HepG2 (cell line): ENCODE results near the gene MOG. TPM values are rescaled to one million over a fixed set of nuclear protein-coding genes. Genes with fewer than 3 reads are reported as not detected.

Experiments used
- ATAC-seq: fragments of 200-7000 bp; cut with Tn5 transposase; 3 replicates; pipeline ENCODE4 v1.9.1; 2020; ENCODE audit warnings: mild to moderate bottlenecking, moderate library complexity
- Bru-seq: library from RNA; stranded (reverse); fragments of 400-500 nt; gene quantifications from one replicate; lab custom pipeline; 2021; lab: Mats Ljungman, UMichigan
- BruChase-seq, 2 experiments: library from RNA; stranded (reverse); fragments of 400-500 nt; gene quantifications; one replicate each; lab custom pipeline; 2021; lab: Mats Ljungman, UMichigan
- BruUV-seq: library from RNA; stranded (reverse); fragments of 400-500 nt; replicated peaks from 2 replicates; lab custom pipeline; 2021; lab: Mats Ljungman, UMichigan
- CTCF ChIA-PET: fragments of 300-600 bp; formaldehyde crosslinking; extraction: SDS; loops from one replicate; lab custom pipeline; 2021; ENCODE audit warnings: low total read pairs, inconsistent platforms, low intra/inter-chr PET ratio; lab: Yijun Ruan, JAX
- POLR2A ChIA-PET: fragments of 350-600 bp; sonication (Branson Sonifier 250); formaldehyde crosslinking; loops from one replicate; lab custom pipeline; 2020; ENCODE audit warnings: antibody characterized with exemption, inconsistent platforms; lab: Yijun Ruan, JAX
- DNase-seq: peaks from one replicate; pipeline ENCODE4 v3.0.0-alpha.2; 2015; ENCODE audit warnings: low spot score
- FAIRE-seq: peaks from 3 replicates; lab custom pipeline; 2011; peaks lifted over from hg19 to GRCh38; lab: Jason Lieb, UNC
- H2AFZ ChIP-seq: one replicate; pipeline ENCODE4 v1.6.1; 2011; ENCODE audit warnings: low read length, inconsistent platforms
- H3K27ac ChIP-seq: fragments of 300-600 bp; 3 replicates; pipeline ENCODE4 v1.8.0; 2011; ENCODE audit warnings: mixed run types, mild to moderate bottlenecking, mixed read lengths, low read length, inconsistent platforms; ENCODE audit not compliant: insufficient read depth; ENCODE audit errors: extremely low read length
- H3K27me3 ChIP-seq, 2 experiments: fragments of 200-600 bp in 1 of 2; 2 replicates in 1 of 2; 3 replicates in 1 of 2; pipeline versions ENCODE4 v1.6.0 to v1.8.0; 2011; ENCODE audit warnings: low read length in 2 of 2, mild to moderate bottlenecking in 2 of 2, moderate library complexity in 2 of 2, inconsistent platforms in 1 of 2; ENCODE audit not compliant: insufficient read depth in 2 of 2, control insufficient read depth in 1 of 2
- H3K36me3 ChIP-seq, 2 experiments: fragments of 200-600 bp in 1 of 2; replicated peaks in 1 of 2; 2 replicates in 1 of 2; 3 replicates in 1 of 2; pipeline versions ENCODE4 v1.5.1 to v1.8.0; 2011; ENCODE audit warnings: low read length in 2 of 2, inconsistent platforms in 1 of 2; ENCODE audit not compliant: insufficient read depth in 2 of 2, control insufficient read depth in 1 of 2
- H3K4me1 ChIP-seq: 2 replicates; pipeline ENCODE4 v1.5.1; 2012; ENCODE audit warnings: low read length, inconsistent platforms; ENCODE audit not compliant: insufficient read depth
- H3K4me2 ChIP-seq: 2 replicates; pipeline ENCODE4 v1.6.0; 2011; ENCODE audit warnings: low read depth, low read length, inconsistent platforms
- H3K4me3 ChIP-seq, 3 experiments: fragments of 200-600 bp in 1 of 3; sonication (generic), shearing (Covaris generic) in 1 of 3; replicated peaks in 1 of 3; 2 replicates each; pipeline ENCODE4 v1.5.1; 2011 to 2016; ENCODE audit warnings: low read length in 3 of 3, inconsistent platforms in 2 of 3, low read depth in 2 of 3, mild to moderate bottlenecking in 2 of 3, control low read depth in 1 of 3, mixed read lengths in 1 of 3; ENCODE audit not compliant: insufficient read depth in 1 of 3
- H3K79me2 ChIP-seq: one replicate; pipeline ENCODE4 v1.6.1; 2011; ENCODE audit warnings: low read length, inconsistent platforms; ENCODE audit not compliant: insufficient read depth
- H3K9ac ChIP-seq: 2 replicates; pipeline ENCODE4 v1.6.0; 2011; ENCODE audit warnings: mild to moderate bottlenecking, low read depth, low read length, inconsistent platforms; ENCODE audit not compliant: insufficient read depth
- H3K9me3 ChIP-seq: 2 replicates; pipeline ENCODE4 v1.5.1; 2012; ENCODE audit warnings: mild to moderate bottlenecking, low read length
- H4K20me1 ChIP-seq: 2 replicates; pipeline ENCODE4 v1.6.0; 2011; ENCODE audit warnings: inconsistent platforms, mild to moderate bottlenecking, low read length, moderate library complexity; ENCODE audit not compliant: insufficient read depth
- EED ChIP-seq: sonication (generic); formaldehyde crosslinking; IDR thresholded peaks from 2 replicates; pipeline ENCODE4 v1.5.0; 2020; ENCODE audit warnings: mild to moderate bottlenecking, missing genetic modification reagents
- ELF4 ChIP-seq: sonication (generic); formaldehyde crosslinking; IDR thresholded peaks from 2 replicates; pipeline ENCODE4 v1.5.0; 2020; ENCODE audit warnings: missing genetic modification reagents, mild to moderate bottlenecking, moderate library complexity, borderline replicate concordance
- FOXK2 ChIP-seq: fragments of 450-650 bp; IDR thresholded peaks from 2 replicates; pipeline ENCODE4 v1.6.1; 2016
- NFIB ChIP-seq: sonication (generic); formaldehyde crosslinking; IDR thresholded peaks from 2 replicates; pipeline ENCODE4 v1.9.0; 2021; ENCODE audit warnings: missing genetic modification reagents, mild to moderate bottlenecking, borderline replicate concordance
- SALL2 ChIP-seq: sonication (generic); formaldehyde crosslinking; IDR thresholded peaks from 2 replicates; pipeline ENCODE4 v1.8.1; 2023; ENCODE audit warnings: mild to moderate bottlenecking, missing genetic modification reagents, inconsistent platforms
- SRF ChIP-seq: IDR thresholded peaks from 2 replicates; pipeline ENCODE4 v1.6.1; 2011; ENCODE audit warnings: mild to moderate bottlenecking, low read depth, low read length, moderate library complexity
- TCF12 ChIP-seq, 2 experiments: fragments of 450-650 bp in 1 of 2; sonication (generic) in 1 of 2; formaldehyde crosslinking in 1 of 2; IDR thresholded peaks; 2 replicates each; pipeline versions ENCODE4 v1.6.1 to v1.8.0; 2017 to 2022; ENCODE audit warnings: antibody characterized with exemption in 1 of 2, mild to moderate bottlenecking in 1 of 2, missing genetic modification reagents in 1 of 2, moderate library complexity in 1 of 2
- ZFP82 ChIP-seq: sonication (generic); formaldehyde crosslinking; IDR thresholded peaks from 2 replicates; pipeline ENCODE4 v1.5.1; 2020; ENCODE audit warnings: mild to moderate bottlenecking, missing genetic modification reagents, borderline replicate concordance
- ZKSCAN8 ChIP-seq: IDR thresholded peaks from 2 replicates; pipeline ENCODE4 v1.6.1; 2016; ENCODE audit warnings: borderline replicate concordance, missing genetic modification reagents, missing compliant biosample characterization
- ZNF225 ChIP-seq: sonication (generic); formaldehyde crosslinking; IDR thresholded peaks from 2 replicates; pipeline ENCODE4 v1.4.0; 2020; ENCODE audit warnings: mild to moderate bottlenecking, missing genetic modification reagents
- ZNF292 ChIP-seq: sonication (generic); formaldehyde crosslinking; IDR thresholded peaks from 2 replicates; pipeline ENCODE4 v1.8.1; 2022; ENCODE audit warnings: mild to moderate bottlenecking, low read depth, missing genetic modification reagents, borderline replicate concordance
- ZNF703 ChIP-seq: sonication (generic); formaldehyde crosslinking; IDR thresholded peaks from 2 replicates; pipeline ENCODE4 v1.5.1; 2020; ENCODE audit warnings: missing genetic modification reagents, mild to moderate bottlenecking, moderate library complexity, borderline replicate concordance
- ZNF740 ChIP-seq: sonication (generic); formaldehyde crosslinking; IDR thresholded peaks from 2 replicates; pipeline ENCODE4 v1.4.0; 2020; ENCODE audit warnings: missing genetic modification reagents
- ZNF768 ChIP-seq: sonication (generic); formaldehyde crosslinking; IDR thresholded peaks from 2 replicates; pipeline ENCODE4 v1.4.0; 2020; ENCODE audit warnings: missing genetic modification reagents
- WGBS: methylation state at CpG from one replicate; pipeline ENCODE4 v1.1.6; 2017; ENCODE audit warnings: low lambda C conversion rate; 5-methylcytosine and 5-hydroxymethylcytosine counted together
- in situ Hi-C: cut with HindIII; loops from 2 replicates; pipeline ENCODE4 v1.10.0; 2017; ENCODE audit warnings: low pct_unique_long_range_greater_than_20kb; ENCODE audit not compliant: extremely low pct_ligation_motif_present
- intact Hi-C: fragments of 100-400 bp; cut with micrococcal nuclease; formaldehyde crosslinking; loops from one replicate; pipeline ENCODE4 v1.10.0; 2022; ENCODE audit not compliant: unreplicated experiment
- long read RNA-seq, 2 experiments: library from RNA in 1 of 2; library from polyadenylated mRNA in 1 of 2; stranded (forward) in 1 of 2; unstranded in 1 of 2; transcript quantifications; one replicate each; pipeline ENCODE4 v2.0.0, GENCODE V29; 2019 to 2022
- polyA minus RNA-seq, 3 experiments: library from RNA; depleted of rRNA, polyadenylated mRNA; stranded (reverse); fragments of >200 nt; gene quantifications; 2 replicates each; pipeline ENCODE4 v1.2.3, GENCODE V29; 2011; ENCODE audit warnings: low replicate concordance in 1 of 3
- polyA plus RNA-seq, 8 experiments: library from polyadenylated mRNA; depleted of rRNA in 3 of 8; stranded (reverse) in 7 of 8; unstranded in 1 of 8; fragments of >200 nt; fragmentation: Illumina TruSeq in 4 of 8; extraction: Trizol in 4 of 8; gene quantifications; 2 replicates each; pipeline versions ENCODE4 v1.2.1 to v1.2.3, GENCODE V29; 2011 to 2016; ENCODE audit warnings: low read depth in 4 of 8, missing spikeins in 1 of 8, mixed read lengths in 1 of 8; ENCODE audit not compliant: insufficient read depth in 1 of 8
- total RNA-seq, 5 experiments: library from RNA; depleted of rRNA; stranded (reverse); fragments of >200 nt; fragmentation: Illumina TruSeq; extraction: Trizol; gene quantifications; 2 replicates each; pipeline ENCODE4 v1.2.3, GENCODE V29; 2016; ENCODE audit warnings: low read depth in 1 of 5
- TF ChIP-seq, protein P1 (sequence below): sonication (generic); formaldehyde crosslinking; IDR thresholded peaks from 2 replicates; pipeline ENCODE4 v1.4.0; 2020; ENCODE audit warnings: missing genetic modification reagents

The MOG gene
- not detected in 2 replicates for total RNA-seq (2016; rRNA removed; fragmentation: Illumina TruSeq; extraction: Trizol)
- total RNA-seq (2016; cell fraction: cytosol; rRNA removed; fragmentation: Illumina TruSeq; extraction: Trizol; ENCODE audit: low read depth): not detected in 2 replicates
- not detected in 2 replicates for total RNA-seq (2016; cell fraction: insoluble cytoplasmic fraction; rRNA removed; fragmentation: Illumina TruSeq; extraction: Trizol)
- not detected in 2 replicates for total RNA-seq (2016; cell fraction: membrane; rRNA removed; fragmentation: Illumina TruSeq; extraction: Trizol)
- total RNA-seq (2016; cell fraction: nucleus; rRNA removed; fragmentation: Illumina TruSeq; extraction: Trizol): not detected in 2 replicates
- not detected in 2 replicates for polyA plus RNA-seq (2011; rRNA removed)
- polyA plus RNA-seq (2011; cell fraction: cytosol; rRNA removed): not detected in 2 replicates
- polyA plus RNA-seq (2011; cell fraction: nucleus; rRNA removed): not detected in 2 replicates
- polyA plus RNA-seq (2012): not detected in 2 replicates
- not detected in 2 replicates for polyA plus RNA-seq (2016; cell fraction: cytosol; fragmentation: Illumina TruSeq; extraction: Trizol; ENCODE audit: low read depth)
- polyA plus RNA-seq (2016; cell fraction: insoluble cytoplasmic fraction; fragmentation: Illumina TruSeq; extraction: Trizol; ENCODE audit: low read depth): not detected in 2 replicates
- polyA plus RNA-seq (2016; cell fraction: membrane; fragmentation: Illumina TruSeq; extraction: Trizol; ENCODE audit: low read depth): not detected in 2 replicates
- polyA plus RNA-seq (2016; cell fraction: nucleus; fragmentation: Illumina TruSeq; extraction: Trizol; ENCODE audit: insufficient read depth, low read depth): not detected in 2 replicates
- polyA minus RNA-seq (2011; rRNA and poly(A)+ RNA removed; ENCODE audit: low replicate concordance): not detected in 2 replicates
- not detected in 2 replicates for polyA minus RNA-seq (2011; cell fraction: cytosol; rRNA and poly(A)+ RNA removed)
- polyA minus RNA-seq (2011; cell fraction: nucleus; rRNA and poly(A)+ RNA removed): not detected in 2 replicates
- Bru-seq, nascent RNA: not detected
- BruChase-seq, experiment 1, labeled RNA remaining after a 6-hour chase: not detected
- not detected for BruChase-seq, experiment 2, labeled RNA remaining after a 2-hour chase
- long read RNA-seq, experiment 1: 0 reads
- long read RNA-seq, experiment 2: 0 reads

GRCh38 chr6:29656798-29657197 is at the start of gene MOG:
TSS of gene MOG (plus strand) at chr6:29657092. CDS start at chr6:29657210, 118 bp downstream.
- 26% methylated on average over 3 of the region's 4 CpGs for WGBS
- Histone ChIP-seq H3K4me1 (no peaks in the 10 kb centered on the region), H3K36me3 (no peaks in the 10 kb centered on the region), H3K27ac (no peak within 1 kb of the TSS), H3K4me2 (no peak within 1 kb of the TSS), H3K9me3 (no peaks in the 10 kb centered on the region), H3K79me2 (no peaks in the 10 kb centered on the region), H2AFZ (no peak within 1 kb of the TSS), H3K4me3 (no peak within 1 kb of the TSS), H4K20me1 (no peaks in the 10 kb centered on the region), H3K9ac (no peak within 1 kb of the TSS), H3K27me3 (peaks cover 0 to 22% of the 10 kb centered on the region in 2 experiments; a peak in 3 of 5 replicates)
- intact Hi-C loops: no loop called here
- ATAC-seq (no peak), FAIRE-seq (no peak), DNase-seq (no peak)
- TF ChIP-seq FOXK2 (no peak), ZNF225 (CRISPR knock-in tag) (no peak), ZNF292 (CRISPR knock-in tag) (no peak), TCF12 (IDR thresholded peaks at IDR 0.05) (no peak), TCF12 (CRISPR knock-in tag; IDR thresholded peaks at IDR 0.05) (no peak), SALL2 (CRISPR knock-in tag) (no peak), ZKSCAN8 (CRISPR knock-in tag) (no peak), ZNF703 (CRISPR knock-in tag) (no peak), ZFP82 (CRISPR knock-in tag) (no peak), NFIB (CRISPR knock-in tag) (no peak), ELF4 (no peak), SRF (no peak), ZNF740 (CRISPR knock-in tag) (no peak), ZNF768 (CRISPR knock-in tag) (no peak), EED (CRISPR knock-in tag) (no peak)
- TF ChIP-seq, protein P1, sequence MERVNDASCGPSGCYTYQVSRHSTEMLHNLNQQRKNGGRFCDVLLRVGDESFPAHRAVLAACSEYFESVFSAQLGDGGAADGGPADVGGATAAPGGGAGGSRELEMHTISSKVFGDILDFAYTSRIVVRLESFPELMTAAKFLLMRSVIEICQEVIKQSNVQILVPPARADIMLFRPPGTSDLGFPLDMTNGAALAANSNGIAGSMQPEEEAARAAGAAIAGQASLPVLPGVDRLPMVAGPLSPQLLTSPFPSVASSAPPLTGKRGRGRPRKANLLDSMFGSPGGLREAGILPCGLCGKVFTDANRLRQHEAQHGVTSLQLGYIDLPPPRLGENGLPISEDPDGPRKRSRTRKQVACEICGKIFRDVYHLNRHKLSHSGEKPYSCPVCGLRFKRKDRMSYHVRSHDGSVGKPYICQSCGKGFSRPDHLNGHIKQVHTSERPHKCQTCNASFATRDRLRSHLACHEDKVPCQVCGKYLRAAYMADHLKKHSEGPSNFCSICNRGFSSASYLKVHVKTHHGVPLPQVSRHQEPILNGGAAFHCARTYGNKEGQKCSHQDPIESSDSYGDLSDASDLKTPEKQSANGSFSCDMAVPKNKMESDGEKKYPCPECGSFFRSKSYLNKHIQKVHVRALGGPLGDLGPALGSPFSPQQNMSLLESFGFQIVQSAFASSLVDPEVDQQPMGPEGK (CRISPR knock-in tag): no peak
- ChIA-PET POLR2A (no interaction called here), CTCF (no interaction called here)
- no TSS peak for BruUV-seq
- in situ Hi-C loops: no loop called here
